ENCODE data around the gene CLEC10A.

GRCh38 chr17:7123844-7124243, 43.8 kb upstream of the CLEC10A start:
- TF ChIP-seq CTCF (conservative IDR thresholded peaks at IDR 0.05) (no peak), ZFX (IDR thresholded peaks at IDR 0.05) (no peak)

Data from C4-2B (cell line).